Erythroblast (primary cell): ENCODE measurements around the gene SIL1.

Experiments used
- GATA1 ChIP-seq: IDR thresholded peaks from 2 replicates; pipeline ENCODE4 v1.6.1; 2011; ENCODE audit warnings: low read depth, mild to moderate bottlenecking, control low read depth, low read length, moderate library complexity
- POLR2A ChIP-seq: IDR thresholded peaks from 2 replicates; pipeline ENCODE4 v1.6.1; 2011; ENCODE audit warnings: mild to moderate bottlenecking, low read length

GRCh38 chr5:139004374-139005307 is 193.5 kb downstream of the SIL1 start:
- TF ChIP-seq POLR2A (no peak), GATA1 (no peak)
